K562 (cell line): ENCODE measurements around the gene RNF181. TPM values are rescaled to one million over a fixed set of nuclear protein-coding genes. Genes with fewer than 3 reads are reported as not detected.

Experiments used
- ARID1B ChIP-seq: fragments of 450-650 bp; IDR thresholded peaks from 2 replicates; pipeline ENCODE4 v1.6.1; 2016; ENCODE audit warnings: antibody characterized with exemption, mild to moderate bottlenecking, inconsistent platforms
- CBFA2T2 ChIP-seq: fragments of 450-650 bp; conservative IDR thresholded peaks from 2 replicates; pipeline ENCODE4 v1.6.1; 2017; ENCODE audit warnings: mild to moderate bottlenecking
- HDAC2 ChIP-seq: fragments of 450-650 bp; IDR thresholded peaks from 2 replicates; pipeline ENCODE4 v1.6.1; 2016; ENCODE audit warnings: mild to moderate bottlenecking
- HDAC3 ChIP-seq: fragments of 450-650 bp; IDR thresholded peaks from 2 replicates; pipeline ENCODE4 v1.6.1; 2018; ENCODE audit warnings: borderline replicate concordance, mild to moderate bottlenecking, moderate library complexity; ENCODE audit not compliant: partially characterized antibody
- HIVEP1 ChIP-seq: fragments of 250-450 bp; sonication (Bioruptor Pico); IDR thresholded peaks from 2 replicates; pipeline ENCODE4 v1.4.0; 2020; ENCODE audit warnings: mild to moderate bottlenecking
- MAFG ChIP-seq: fragments of 450-650 bp; conservative IDR thresholded peaks from 2 replicates; pipeline ENCODE4 v1.6.1; 2016; ENCODE audit warnings: missing genetic modification characterization, missing compliant biosample characterization
- MBD2 ChIP-seq: sonication (generic); IDR thresholded peaks from 2 replicates; pipeline ENCODE4 v1.6.1; 2016; ENCODE audit warnings: low read depth, borderline replicate concordance
- MCM7 ChIP-seq, 2 experiments: fragments of 450-650 bp; IDR thresholded peaks; 2 replicates each; pipeline ENCODE4 v1.6.1; 2016 to 2018
- NEUROD1 ChIP-seq: fragments of 150-350 bp; IDR thresholded peaks from 2 replicates; pipeline ENCODE4 v1.6.1; 2014; ENCODE audit warnings: borderline replicate concordance, low read length, low read depth; ENCODE audit not compliant: partially characterized antibody
- NFRKB ChIP-seq: fragments of 450-650 bp; IDR thresholded peaks from 2 replicates; pipeline ENCODE4 v1.6.1; 2016; ENCODE audit warnings: low read depth
- POLR2A ChIP-seq: fragments of 450-650 bp; conservative IDR thresholded peaks from 2 replicates; pipeline ENCODE4 v1.6.1; 2016
- SPI1 ChIP-seq: IDR thresholded peaks from 2 replicates; pipeline ENCODE4 v1.6.1; 2011; ENCODE audit warnings: low read depth, low read length, control low read depth, borderline replicate concordance
- TAL1 ChIP-seq: fragments of 450-650 bp; IDR thresholded peaks from 2 replicates; pipeline ENCODE4 v1.6.1; 2016; ENCODE audit warnings: mild to moderate bottlenecking
- TEAD2 ChIP-seq: fragments of 450-650 bp; IDR thresholded peaks from 2 replicates; pipeline ENCODE4 v1.6.1; 2016; ENCODE audit warnings: missing genetic modification characterization, control low read depth, missing compliant biosample characterization
- ZBTB7A ChIP-seq: IDR thresholded peaks from 2 replicates; pipeline ENCODE4 v1.6.1; 2011; ENCODE audit warnings: low read depth, mild to moderate bottlenecking, low read length, moderate library complexity, borderline replicate concordance; ENCODE audit not compliant: control insufficient read depth
- ZC3H4 ChIP-seq: sonication (generic); formaldehyde crosslinking; IDR thresholded peaks from 2 replicates; pipeline ENCODE4 v1.9.0; 2021; ENCODE audit warnings: missing genetic modification reagents, borderline replicate concordance
- ZKSCAN8 ChIP-seq: fragments of 200-800 bp; sonication (Bioruptor generic); IDR thresholded peaks from 2 replicates; pipeline ENCODE4 v1.6.1; 2016; ENCODE audit warnings: missing genetic modification characterization, missing compliant biosample characterization
- ZNF232 ChIP-seq: sonication (generic); formaldehyde crosslinking; IDR thresholded peaks from 2 replicates; pipeline ENCODE4 v1.8.0; 2022; ENCODE audit warnings: mild to moderate bottlenecking, missing genetic modification reagents
- ZNF830 ChIP-seq: fragments of 250-450 bp; sonication (Bioruptor Pico); IDR thresholded peaks from 2 replicates; pipeline ENCODE4 v1.5.0; 2021; ENCODE audit warnings: mild to moderate bottlenecking
- polyA plus RNA-seq, 8 experiments: library from polyadenylated mRNA; depleted of rRNA in 4 of 8; stranded (reverse) in 5 of 8; unstranded in 3 of 8; fragments of >200 nt; fragmentation: Nextera tagmentation in 2 of 8; fragmentation: Illumina TruSeq in 1 of 8; extraction: Ambion mirVana in 2 of 8; extraction: Trizol in 1 of 8; gene quantifications; 2 replicates each; pipeline versions ENCODE4 v1.2.1 to v1.2.3, GENCODE V29; 2011 to 2014; ENCODE audit warnings: inconsistent platforms in 1 of 8, missing spikeins in 1 of 8
- total RNA-seq, 7 experiments: library from RNA; depleted of rRNA in 6 of 7; stranded (reverse); fragments of >200 nt in 6 of 7; fragmentation: Illumina TruSeq in 2 of 7; extraction: Trizol in 2 of 7; gene quantifications; 2 replicates each; pipeline versions ENCODE4 v1.2.1 to v1.2.3, GENCODE V29; 2011 to 2021; ENCODE audit warnings: low replicate concordance in 1 of 7
- TF ChIP-seq, protein P1 (sequence below), 2 experiments: fragments of 450-650 bp; IDR thresholded peaks; 2 replicates each; pipeline ENCODE4 v1.6.1; 2018; ENCODE audit warnings: mild to moderate bottlenecking in 2 of 2, low read depth in 1 of 2; ENCODE audit not compliant: partially characterized antibody in 2 of 2
- TF ChIP-seq, protein P2 (sequence below): fragments of 250-450 bp; sonication (Bioruptor Pico); IDR thresholded peaks from 2 replicates; pipeline ENCODE4 v1.8.0; 2022; ENCODE audit warnings: inconsistent platforms, mild to moderate bottlenecking, moderate library complexity, borderline replicate concordance
- TF ChIP-seq, protein P3 (sequence below): IDR thresholded peaks from 2 replicates; pipeline ENCODE4 v1.6.1; 2011; ENCODE audit not compliant: insufficient read length; ENCODE audit errors: extremely low read depth

RNF181 gene
- total and polyA plus RNA-seq, 9 of the 15 experiments (the other 6 are each of a cell fraction or from before 2014, with no cell fraction given) = 139 to 492 (median 253) TPM

DNA sequence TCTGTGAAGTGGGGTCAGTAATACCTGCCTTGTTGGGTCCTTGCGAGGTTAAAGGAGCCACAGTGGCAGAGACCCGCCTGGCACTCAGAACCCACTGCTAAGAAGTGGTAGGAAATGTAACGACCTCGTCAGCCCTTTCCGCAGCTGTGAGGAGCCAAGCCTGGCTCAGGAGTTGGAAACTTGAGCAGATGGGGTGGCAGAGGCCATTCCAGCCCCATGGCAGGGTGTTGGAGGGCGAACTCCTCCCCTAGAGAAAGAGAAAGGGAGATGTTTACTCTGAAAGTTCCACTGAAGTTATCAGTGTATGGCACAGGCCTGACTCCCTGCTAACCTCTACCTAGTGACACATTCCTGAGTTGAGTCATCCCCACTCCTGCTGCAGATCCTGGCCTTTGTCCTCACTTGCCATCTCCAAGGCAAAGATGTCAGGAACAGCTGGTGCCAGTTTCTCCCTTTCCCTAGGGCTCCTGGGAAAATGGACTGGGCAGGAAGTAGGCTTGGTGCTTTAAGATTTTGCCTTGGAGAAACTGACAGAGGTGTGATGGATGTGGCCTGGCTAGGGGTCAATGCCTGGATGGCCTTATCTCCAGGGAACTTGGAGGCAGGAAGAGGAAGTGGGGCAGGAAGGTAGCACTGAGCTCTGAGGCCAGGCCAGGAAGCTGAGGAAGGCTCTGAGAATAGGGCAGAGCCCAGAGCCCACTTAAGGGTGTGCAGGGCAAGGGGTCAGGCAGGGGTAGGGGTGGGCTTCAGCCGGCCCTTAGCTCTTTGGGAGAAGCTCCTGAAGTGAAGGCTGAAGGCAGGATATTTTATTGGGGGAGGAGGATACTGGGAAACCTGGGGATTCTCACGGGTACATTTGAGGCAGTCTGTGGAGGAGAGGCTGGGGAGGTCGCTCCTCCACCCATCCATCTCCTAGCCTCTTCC lies 10.4 kb upstream of the RNF181 start (continued):
- TF ChIP-seq TAL1 (peak; percentile 71), ZBTB7A (peak; percentile 36; the same call in 1 of the 2 replicates), SPI1 (peak; percentile 99), ZC3H4 (CRISPR knock-in tag) (no peak), ZNF830 (0 out of 2 replicates have a peak, but pooled peaks have one; percentile 11), HDAC3 (peak; percentile 77), ZNF232 (CRISPR knock-in tag) (no peak), MBD2 (0 out of 2 replicates have a peak, but pooled peaks have one; percentile 38), MCM7 (IDR thresholded peaks at IDR 0.05) (no peak), TEAD2 (tag) (peak; percentile 63; the same call in 1 of the 2 replicates), NFRKB (peak; percentile 56; the same call in 1 of the 2 replicates), NEUROD1 (peak; percentile 60), CBFA2T2 (peak; percentile 76), ZKSCAN8 (CRISPR knock-in tag) (peak; percentile 61; the same call in 1 of the 2 replicates), POLR2A (0 out of 2 replicates have a peak, but pooled peaks have one; percentile 37), MAFG (tag) (no peak), HIVEP1 (CRISPR knock-in tag) (0 out of 2 replicates have a peak, but pooled peaks have one; percentile 46), ARID1B (peak; percentile 95), HDAC2 (peak; percentile 75)
- TF ChIP-seq, protein P1, sequence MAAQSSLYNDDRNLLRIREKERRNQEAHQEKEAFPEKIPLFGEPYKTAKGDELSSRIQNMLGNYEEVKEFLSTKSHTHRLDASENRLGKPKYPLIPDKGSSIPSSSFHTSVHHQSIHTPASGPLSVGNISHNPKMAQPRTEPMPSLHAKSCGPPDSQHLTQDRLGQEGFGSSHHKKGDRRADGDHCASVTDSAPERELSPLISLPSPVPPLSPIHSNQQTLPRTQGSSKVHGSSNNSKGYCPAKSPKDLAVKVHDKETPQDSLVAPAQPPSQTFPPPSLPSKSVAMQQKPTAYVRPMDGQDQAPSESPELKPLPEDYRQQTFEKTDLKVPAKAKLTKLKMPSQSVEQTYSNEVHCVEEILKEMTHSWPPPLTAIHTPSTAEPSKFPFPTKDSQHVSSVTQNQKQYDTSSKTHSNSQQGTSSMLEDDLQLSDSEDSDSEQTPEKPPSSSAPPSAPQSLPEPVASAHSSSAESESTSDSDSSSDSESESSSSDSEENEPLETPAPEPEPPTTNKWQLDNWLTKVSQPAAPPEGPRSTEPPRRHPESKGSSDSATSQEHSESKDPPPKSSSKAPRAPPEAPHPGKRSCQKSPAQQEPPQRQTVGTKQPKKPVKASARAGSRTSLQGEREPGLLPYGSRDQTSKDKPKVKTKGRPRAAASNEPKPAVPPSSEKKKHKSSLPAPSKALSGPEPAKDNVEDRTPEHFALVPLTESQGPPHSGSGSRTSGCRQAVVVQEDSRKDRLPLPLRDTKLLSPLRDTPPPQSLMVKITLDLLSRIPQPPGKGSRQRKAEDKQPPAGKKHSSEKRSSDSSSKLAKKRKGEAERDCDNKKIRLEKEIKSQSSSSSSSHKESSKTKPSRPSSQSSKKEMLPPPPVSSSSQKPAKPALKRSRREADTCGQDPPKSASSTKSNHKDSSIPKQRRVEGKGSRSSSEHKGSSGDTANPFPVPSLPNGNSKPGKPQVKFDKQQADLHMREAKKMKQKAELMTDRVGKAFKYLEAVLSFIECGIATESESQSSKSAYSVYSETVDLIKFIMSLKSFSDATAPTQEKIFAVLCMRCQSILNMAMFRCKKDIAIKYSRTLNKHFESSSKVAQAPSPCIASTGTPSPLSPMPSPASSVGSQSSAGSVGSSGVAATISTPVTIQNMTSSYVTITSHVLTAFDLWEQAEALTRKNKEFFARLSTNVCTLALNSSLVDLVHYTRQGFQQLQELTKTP (IDR thresholded peaks at IDR 0.05; ENCODE audit: low read depth in 1 of 2, partially characterized antibody in 2 of 2) = peak in 1 of 2 experiments; percentile 36
- TF ChIP-seq, protein P2, sequence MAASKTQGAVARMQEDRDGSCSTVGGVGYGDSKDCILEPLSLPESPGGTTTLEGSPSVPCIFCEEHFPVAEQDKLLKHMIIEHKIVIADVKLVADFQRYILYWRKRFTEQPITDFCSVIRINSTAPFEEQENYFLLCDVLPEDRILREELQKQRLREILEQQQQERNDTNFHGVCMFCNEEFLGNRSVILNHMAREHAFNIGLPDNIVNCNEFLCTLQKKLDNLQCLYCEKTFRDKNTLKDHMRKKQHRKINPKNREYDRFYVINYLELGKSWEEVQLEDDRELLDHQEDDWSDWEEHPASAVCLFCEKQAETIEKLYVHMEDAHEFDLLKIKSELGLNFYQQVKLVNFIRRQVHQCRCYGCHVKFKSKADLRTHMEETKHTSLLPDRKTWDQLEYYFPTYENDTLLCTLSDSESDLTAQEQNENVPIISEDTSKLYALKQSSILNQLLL = no peak
- TF ChIP-seq, protein P3, sequence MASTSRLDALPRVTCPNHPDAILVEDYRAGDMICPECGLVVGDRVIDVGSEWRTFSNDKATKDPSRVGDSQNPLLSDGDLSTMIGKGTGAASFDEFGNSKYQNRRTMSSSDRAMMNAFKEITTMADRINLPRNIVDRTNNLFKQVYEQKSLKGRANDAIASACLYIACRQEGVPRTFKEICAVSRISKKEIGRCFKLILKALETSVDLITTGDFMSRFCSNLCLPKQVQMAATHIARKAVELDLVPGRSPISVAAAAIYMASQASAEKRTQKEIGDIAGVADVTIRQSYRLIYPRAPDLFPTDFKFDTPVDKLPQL = no peak
